Measurements from ENCODE around the gene DES. TPM values are rescaled to one million over a fixed set of nuclear protein-coding genes. Genes with fewer than 3 reads are reported as not detected.

The DES gene
- total RNA-seq, 2 experiments from 2014 or later = not detected

- intact Hi-C loops (cut with micrococcal nuclease; ENCODE audit: unreplicated experiment) = loop anchor here (5.0 kb wide), 3 partner anchors 156 to 211 kb away; partner anchors contain the start of genes CHPF, CNPPD1, RETREG2 and STK11IP
- H4K20me1 ChIP-seq (ENCODE audit: insufficient read depth, low read length) = no peaks in the 10 kb centered on the region
- no peak overlapping the region for H3K4me3 ChIP-seq (ENCODE audit: low read depth, low read length, poor library complexity, severe bottlenecking)
- H3K9me3 ChIP-seq (ENCODE audit: low read length) = no peaks in the 10 kb centered on the region
- TF ChIP-seq CTCF (conservative IDR thresholded peaks at IDR 0.05; ENCODE audit: low read length) = no peak
- TF ChIP-seq EZH2phosphoT487 (IDR thresholded peaks at IDR 0.05; ENCODE audit: borderline replicate concordance, low read depth, low read length) = no peak
- peaks cover 42% of the 10 kb centered on the region for H3K36me3 ChIP-seq (ENCODE audit: insufficient read depth, low read length)
- no TSS peak for BruUV-seq (replicated peaks)
- CTCF ChIA-PET (ENCODE audit: unreplicated experiment) = no interaction called here
- no peak overlapping the region for H3K27ac ChIP-seq (ENCODE audit: low read depth, low read length, poor library complexity, severe bottlenecking)
- peak overlapping the region; percentile 89; the same call in 1 of the 2 replicates for H3K4me2 ChIP-seq (ENCODE audit: low read length)
- H3K9me2 ChIP-seq (ENCODE audit: insufficient read depth, low read length) = no peaks in the 10 kb centered on the region
- H2AFZ ChIP-seq (ENCODE audit: low read length) = no peak overlapping the region
- peaks cover 15% of the 10 kb centered on the region for H3K4me1 ChIP-seq (ENCODE audit: insufficient read depth, low read length, poor library complexity, severe bottlenecking)
- no peak for DNase-seq (ENCODE audit: low spot score)
- POLR2A ChIA-PET = no interaction called here
- H3K79me2 ChIP-seq (ENCODE audit: insufficient read depth, low read depth, low read length) = no peaks in the 10 kb centered on the region; the same call in 1 of the 2 replicates
These were observed 32.1 kb upstream of the DES start for GRCh38 chr2:219385958-219386520.

DNA sequence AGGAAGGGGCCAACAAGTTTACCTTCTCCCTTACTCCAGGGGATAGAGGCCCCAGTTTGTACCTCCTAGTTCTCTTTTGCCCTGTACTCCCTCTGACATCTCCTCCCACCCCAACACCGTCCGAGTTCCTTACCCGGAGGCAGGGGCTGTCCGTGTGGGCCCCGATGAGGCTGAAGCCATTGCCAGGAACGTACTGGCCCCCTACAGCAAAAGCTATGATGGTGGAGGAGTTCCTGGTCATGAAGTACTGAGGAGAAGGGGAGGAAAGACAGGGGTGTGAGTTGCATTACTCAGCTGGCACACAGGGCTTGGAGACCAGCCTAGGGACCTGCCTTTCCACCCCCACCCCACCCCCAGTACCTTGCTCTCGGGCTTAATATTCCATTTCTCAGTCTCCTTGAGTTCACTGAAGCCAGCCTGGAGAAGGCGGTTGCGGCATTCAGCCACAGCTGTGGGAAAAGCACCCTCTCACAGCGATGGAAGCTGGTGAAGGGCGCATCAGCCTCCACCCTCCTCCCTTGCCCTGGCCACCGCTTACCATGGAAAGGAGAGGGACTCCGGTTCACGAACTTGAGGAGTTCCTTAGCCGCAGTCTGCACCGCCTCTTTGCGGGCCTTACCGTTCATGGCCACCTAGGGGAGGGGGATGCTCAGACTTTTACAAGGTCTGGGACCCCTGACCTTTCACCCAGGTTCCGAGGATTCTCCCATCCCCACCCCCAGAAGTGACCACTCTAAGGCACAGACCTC is 31.5 kb upstream of the DES start:
- ChIA-PET CTCF (ENCODE audit: unreplicated experiment) (interaction anchor here (0.6 kb wide), 1 partner anchor 105 kb away, joined by 8 read pairs; no protein-coding TSS in a partner anchor), POLR2A (interaction anchor here (0.6 to 1.2 kb wide), 2 partner anchors 108 to 123 kb away, joined by 4 to 5 read pairs; no protein-coding TSS in a partner anchor)
- DNase-seq (ENCODE audit: low spot score) = peak; percentile 6
- no peak for TF ChIP-seq EZH2phosphoT487 (IDR thresholded peaks at IDR 0.05; ENCODE audit: borderline replicate concordance, low read depth, low read length)
- TF ChIP-seq CTCF (conservative IDR thresholded peaks at IDR 0.05; ENCODE audit: low read length) = no peak
- Histone ChIP-seq H3K36me3 (ENCODE audit: insufficient read depth, low read length) (peaks cover 36% of the 10 kb centered on the region), H3K9me2 (ENCODE audit: insufficient read depth, low read length) (no peaks in the 10 kb centered on the region), H3K4me1 (ENCODE audit: insufficient read depth, low read length, poor library complexity, severe bottlenecking) (peaks cover 15% of the 10 kb centered on the region), H4K20me1 (ENCODE audit: insufficient read depth, low read length) (no peaks in the 10 kb centered on the region), H3K4me2 (ENCODE audit: low read length) (peak overlapping the region; percentile 89), H3K79me2 (ENCODE audit: insufficient read depth, low read depth, low read length) (no peaks in the 10 kb centered on the region; the same call in 1 of the 2 replicates), H3K27ac (ENCODE audit: low read depth, low read length, poor library complexity, severe bottlenecking) (peak overlapping the region; percentile 3), H3K4me3 (ENCODE audit: low read depth, low read length, poor library complexity, severe bottlenecking) (peak overlapping the region; percentile 81), H3K9me3 (ENCODE audit: low read length) (no peaks in the 10 kb centered on the region), H2AFZ (ENCODE audit: low read length) (peak overlapping the region; percentile 63; the same call in 1 of the 2 replicates)
- no TSS peak for BruUV-seq (replicated peaks)
- intact Hi-C loops (cut with micrococcal nuclease; ENCODE audit: unreplicated experiment) = loop anchor here (5.0 kb wide), 3 partner anchors 156 to 211 kb away; partner anchors contain the start of genes CHPF, CNPPD1, RETREG2 and STK11IP
